Measurements from ENCODE around the gene LRRC32. TPM values are rescaled to one million over a fixed set of nuclear protein-coding genes. Genes with fewer than 3 reads are reported as not detected.

The LRRC32 gene
- total and polyA plus RNA-seq, 2 of the 4 experiments (the other 2 are of a cell fraction) = 5.2 to 13.7 TPM

GRCh38 chr11:76685237-76685636 is 14.7 kb upstream of the LRRC32 start:
- Histone ChIP-seq H3K27ac (ENCODE audit: insufficient read depth, low read length) (no peak overlapping the region), H4K5ac (ENCODE audit: low read depth, low read length) (no peak overlapping the region), H2BK5ac (ENCODE audit: low read depth, low read length, poor library complexity, severe bottlenecking) (no peak overlapping the region), H3K4ac (ENCODE audit: low read depth, low read length) (no peak overlapping the region), H3K4me1 (ENCODE audit: control insufficient read depth, insufficient read depth, low read length) (peaks cover under 1% of the 10 kb centered on the region; the same call in 1 of the 2 replicates), H2BK15ac (ENCODE audit: low read depth, low read length) (no peak overlapping the region), H3K79me1 (ENCODE audit: low read depth in 1 of 2, low read length in 2 of 2) (no peaks in the 10 kb centered on the region), H4K8ac (ENCODE audit: low read depth in 2 of 2, low read length in 2 of 2) (no peak overlapping the region), H4K20me1 (ENCODE audit: insufficient read depth, low read length) (no peaks in the 10 kb centered on the region), H3K4me2 (ENCODE audit: low read depth, low read length) (no peak overlapping the region), H2AK5ac (ENCODE audit: low read depth, low read length) (no peak overlapping the region), H3K9me3 (ENCODE audit: control insufficient read depth, insufficient read depth, low read length) (peaks cover 7% of the 10 kb centered on the region), H2BK20ac (ENCODE audit: low read depth, low read length) (no peak overlapping the region), H3K9ac (ENCODE audit: low read depth, low read length) (no peak overlapping the region), H3K36me3 (ENCODE audit: control insufficient read depth, insufficient read depth, low read length) (no peaks in the 10 kb centered on the region), H3K18ac (ENCODE audit: low read depth, low read length) (no peak overlapping the region), H3K56ac (ENCODE audit: extremely low read depth, insufficient read depth, low read length) (no peak overlapping the region), H3K23ac (ENCODE audit: low read depth, low read length) (no peak overlapping the region), H2BK120ac (ENCODE audit: low read depth, low read length) (no peak overlapping the region), H4K91ac (ENCODE audit: insufficient read depth, low read depth, low read length) (no peak overlapping the region), H2AFZ (replicated peaks; ENCODE audit: low read length, poor library complexity) (no peak overlapping the region), H3K4me3 (ENCODE audit: insufficient read depth, low read depth, low read length) (no peak overlapping the region), H3K27me3 (ENCODE audit: control insufficient read depth, insufficient read depth, low read length) (peaks cover 19% of the 10 kb centered on the region; the same call in 1 of the 2 replicates), H3K9me1 (ENCODE audit: insufficient read depth, low read length) (no peaks in the 10 kb centered on the region), H3K14ac (replicated peaks; ENCODE audit: low read depth, low read length) (no peak overlapping the region), H2AK9ac (replicated peaks; ENCODE audit: low read depth, low read length, poor library complexity) (no peak overlapping the region)
- DNase-seq (no peak), ATAC-seq (ENCODE audit: low read depth) (no peak)
- in situ Hi-C loops (cut with MboI; ENCODE audit: low sequenced_read_pairs) = loop anchor here (10.0 kb wide), 1 partner anchor 470 kb away; no protein-coding TSS in a partner anchor
- no TSS peak for BruUV-seq (replicated peaks)
- WGBS, 2 experiments (ENCODE audit: extremely low coverage in 2 of 2, insufficient read length in 1 of 2) = no CpG with 5 or more reads among the region's 9 CpGs
- no peak for TF ChIP-seq RFX5 (IDR thresholded peaks at IDR 0.05; ENCODE audit: low read depth, low read length)
- TF ChIP-seq FOS (IDR thresholded peaks at IDR 0.05; ENCODE audit: low read depth, low read length) = no peak
- TF ChIP-seq MAZ (IDR thresholded peaks at IDR 0.05; ENCODE audit: borderline replicate concordance, low read depth, low read length) = no peak
- no peak for TF ChIP-seq CTCF (conservative IDR thresholded peaks at IDR 0.05; ENCODE audit: low read depth, low read length)
- TF ChIP-seq RCOR1 (IDR thresholded peaks at IDR 0.05; ENCODE audit: insufficient replicate concordance, low read length) = no peak
- no peak for TF ChIP-seq NFE2L2 (IDR thresholded peaks at IDR 0.05; ENCODE audit: low read depth, low read length)
- no peak for TF ChIP-seq BHLHE40 (IDR thresholded peaks at IDR 0.05; ENCODE audit: low read depth, low read length)
- no peak for TF ChIP-seq RAD21 (IDR thresholded peaks at IDR 0.05; ENCODE audit: low read length)
- TF ChIP-seq POLR2A (IDR thresholded peaks at IDR 0.05; ENCODE audit: low read depth, low read length) = no peak
- TF ChIP-seq CHD1 (IDR thresholded peaks at IDR 0.05; ENCODE audit: low read depth, low read length) = no peak
- TF ChIP-seq MXI1 (IDR thresholded peaks at IDR 0.05; ENCODE audit: borderline replicate concordance, low read depth, low read length) = no peak
- TF ChIP-seq SMC3 (IDR thresholded peaks at IDR 0.05; ENCODE audit: low read depth, low read length) = no peak
- no peak for TF ChIP-seq ELK1 (IDR thresholded peaks at IDR 0.05; ENCODE audit: borderline replicate concordance, low read depth, low read length)
- TF ChIP-seq, protein P1, sequence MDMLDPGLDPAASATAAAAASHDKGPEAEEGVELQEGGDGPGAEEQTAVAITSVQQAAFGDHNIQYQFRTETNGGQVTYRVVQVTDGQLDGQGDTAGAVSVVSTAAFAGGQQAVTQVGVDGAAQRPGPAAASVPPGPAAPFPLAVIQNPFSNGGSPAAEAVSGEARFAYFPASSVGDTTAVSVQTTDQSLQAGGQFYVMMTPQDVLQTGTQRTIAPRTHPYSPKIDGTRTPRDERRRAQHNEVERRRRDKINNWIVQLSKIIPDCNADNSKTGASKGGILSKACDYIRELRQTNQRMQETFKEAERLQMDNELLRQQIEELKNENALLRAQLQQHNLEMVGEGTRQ (IDR thresholded peaks at IDR 0.05; ENCODE audit: low read depth, low read length) = no peak
- no peak for TF ChIP-seq MAFK (IDR thresholded peaks at IDR 0.05; ENCODE audit: low read depth, low read length)
- no peak for TF ChIP-seq CEBPB (IDR thresholded peaks at IDR 0.05; ENCODE audit: low read depth, low read length)
- intact Hi-C loops (cut with micrococcal nuclease) = loop anchor here (10.0 kb wide), 1 partner anchor 480 kb away; the partner anchor contains the start of gene WNT11
- ChIA-PET CTCF (interaction anchor here (2.2 kb wide), 1 partner anchor 87 kb away, joined by 5 read pairs; no protein-coding TSS in a partner anchor), POLR2A (ENCODE audit: unreplicated experiment) (no interaction called here)
- dilution Hi-C loops (cut with HindIII; ENCODE audit: low sequenced_read_pairs, unreplicated experiment) = no loop called here

Data from IMR-90 (cell line).